H9 (cell line): ENCODE data around the gene MYRF. TPM values are rescaled to one million over a fixed set of nuclear protein-coding genes. Genes with fewer than 3 reads are reported as not detected.

Experiments used
- DNase-seq: peaks from one replicate; pipeline ENCODE4 v3.0.0-alpha.2; 2017
- H2AFZ ChIP-seq: one replicate; pipeline ENCODE4 v1.6.1; 2013; ENCODE audit warnings: mild to moderate bottlenecking, low read length, control low read depth, moderate library complexity
- H2AK5ac ChIP-seq: 2 replicates; pipeline ENCODE4 v1.6.1; 2013; ENCODE audit warnings: low read length, control low read depth, mixed read lengths; ENCODE audit not compliant: insufficient read length
- H2BK120ac ChIP-seq: one replicate; pipeline ENCODE4 v1.6.1; 2013; ENCODE audit warnings: low read depth, mild to moderate bottlenecking, low read length, control low read depth, inconsistent platforms; ENCODE audit not compliant: poor library complexity, severe bottlenecking
- H2BK12ac ChIP-seq: 2 replicates; pipeline ENCODE4 v1.6.1; 2013; ENCODE audit warnings: low read length, control low read depth, mixed read lengths, low read depth; ENCODE audit not compliant: insufficient read length
- H2BK15ac ChIP-seq: 2 replicates; pipeline ENCODE4 v1.6.1; 2013; ENCODE audit warnings: low read depth, low read length, control low read depth
- H2BK20ac ChIP-seq: one replicate; pipeline ENCODE4 v1.6.1; 2013; ENCODE audit warnings: low read depth, mild to moderate bottlenecking, low read length, control low read depth, inconsistent platforms; ENCODE audit not compliant: poor library complexity, severe bottlenecking
- H2BK5ac ChIP-seq: 2 replicates; pipeline ENCODE4 v1.6.1; 2013; ENCODE audit warnings: low read length, control low read depth, mixed read lengths; ENCODE audit not compliant: insufficient read length
- H3K14ac ChIP-seq: 2 replicates; pipeline ENCODE4 v1.6.1; 2013; ENCODE audit warnings: low read length, control low read depth; ENCODE audit not compliant: insufficient read depth
- H3K18ac ChIP-seq: 2 replicates; pipeline ENCODE4 v1.6.1; 2013; ENCODE audit warnings: low read depth, mild to moderate bottlenecking, mixed read lengths, low read length, control low read depth; ENCODE audit not compliant: insufficient read length
- H3K23ac ChIP-seq: 2 replicates; pipeline ENCODE4 v1.6.1; 2013; ENCODE audit warnings: low read length, control low read depth, mixed read lengths, low read depth; ENCODE audit not compliant: insufficient read length
- H3K23me2 ChIP-seq: 2 replicates; pipeline ENCODE4 v1.6.1; 2013; ENCODE audit warnings: low read depth, mild to moderate bottlenecking, mixed read lengths, low read length, control low read depth; ENCODE audit not compliant: insufficient read length, poor library complexity, severe bottlenecking
- H3K27ac ChIP-seq: 2 replicates; pipeline ENCODE4 v1.5.1; 2013; ENCODE audit warnings: low read length, control low read depth, mixed read lengths, low read depth; ENCODE audit not compliant: insufficient read length
- H3K27me3 ChIP-seq: 2 replicates; pipeline ENCODE4 v1.6.1; 2013; ENCODE audit warnings: low read length, control low read depth, inconsistent platforms; ENCODE audit not compliant: insufficient read depth
- H3K4ac ChIP-seq: 2 replicates; pipeline ENCODE4 v1.6.1; 2013; ENCODE audit warnings: low read depth, mild to moderate bottlenecking, control low read depth, inconsistent platforms, low read length, moderate library complexity
- H3K4me1 ChIP-seq: 2 replicates; pipeline ENCODE4 v1.6.1; 2013; ENCODE audit warnings: low read length, control low read depth, inconsistent platforms; ENCODE audit not compliant: insufficient read depth
- H3K4me2 ChIP-seq: 2 replicates; pipeline ENCODE4 v1.6.1; 2013; ENCODE audit warnings: low read length, control low read depth, mixed read lengths; ENCODE audit not compliant: insufficient read length, insufficient read depth
- H3K56ac ChIP-seq: 2 replicates; pipeline ENCODE4 v1.6.1; 2013; ENCODE audit warnings: low read depth, mild to moderate bottlenecking, mixed read lengths, low read length, control low read depth; ENCODE audit not compliant: insufficient read length
- H3K79me1 ChIP-seq: 2 replicates; pipeline ENCODE4 v1.6.1; 2013; ENCODE audit warnings: low read depth, mild to moderate bottlenecking, moderate library complexity, low read length, control low read depth, inconsistent platforms; ENCODE audit not compliant: insufficient read depth, poor library complexity, severe bottlenecking
- H3K79me2 ChIP-seq: 2 replicates; pipeline ENCODE4 v1.6.1; 2013; ENCODE audit warnings: low read length, control low read depth, inconsistent platforms; ENCODE audit not compliant: insufficient read depth
- H3K9ac ChIP-seq: 2 replicates; pipeline ENCODE4 v1.6.1; 2013; ENCODE audit warnings: low read length, control low read depth, mixed read lengths; ENCODE audit not compliant: insufficient read length; ENCODE audit errors: extremely low read depth
- H3K9me3 ChIP-seq: one replicate; pipeline ENCODE4 v1.6.1; 2013; ENCODE audit warnings: low read depth, low read length, inconsistent platforms; ENCODE audit not compliant: control insufficient read depth
- H3T11ph ChIP-seq: one replicate; pipeline ENCODE4 v1.6.1; 2013; ENCODE audit warnings: mild to moderate bottlenecking, low read length, control low read depth, inconsistent platforms
- H4K20me1 ChIP-seq: one replicate; pipeline ENCODE4 v1.6.1; 2013; ENCODE audit not compliant: control insufficient read depth, insufficient read length, insufficient read depth
- H4K5ac ChIP-seq: 2 replicates; pipeline ENCODE4 v1.6.1; 2013; ENCODE audit warnings: low read depth, mild to moderate bottlenecking, mixed read lengths, low read length, control low read depth; ENCODE audit not compliant: insufficient read length
- H4K8ac ChIP-seq: replicated peaks from 2 replicates; pipeline ENCODE4 v1.6.1; 2013; ENCODE audit warnings: low read length, control low read depth, mixed read lengths, low read depth; ENCODE audit not compliant: insufficient read length
- H4K91ac ChIP-seq: 2 replicates; pipeline ENCODE4 v1.6.1; 2013; ENCODE audit warnings: low read depth, mild to moderate bottlenecking, moderate library complexity, mixed read lengths, low read length, control low read depth; ENCODE audit not compliant: insufficient read length
- H3K27ac Mint-ChIP-seq, 3 experiments: 2 replicates in 2 of 3; 3 replicates in 1 of 3; pipeline ENCODE4 v1.8.0; 2020 to 2021; ENCODE audit warnings: mixed read lengths in 3 of 3, mild to moderate bottlenecking in 1 of 3, moderate library complexity in 1 of 3
- H3K27me3 Mint-ChIP-seq: 2 replicates; pipeline ENCODE4 v1.8.0; 2021; ENCODE audit warnings: low read depth, mild to moderate bottlenecking, moderate library complexity, mixed read lengths
- H3K36me3 Mint-ChIP-seq, 3 experiments: 2 replicates in 2 of 3; 3 replicates in 1 of 3; pipeline ENCODE4 v1.8.0; 2020 to 2021; ENCODE audit warnings: low read depth in 3 of 3, mixed read lengths in 3 of 3; ENCODE audit not compliant: insufficient read depth in 1 of 3
- H3K4me1 Mint-ChIP-seq, 2 experiments: 2 replicates each; pipeline ENCODE4 v1.8.0; 2020; ENCODE audit warnings: mixed read lengths in 2 of 2
- H3K4me3 Mint-ChIP-seq, 2 experiments: 2 replicates in 1 of 2; 3 replicates in 1 of 2; pipeline ENCODE4 v1.8.0; 2020 to 2021; ENCODE audit warnings: mild to moderate bottlenecking in 2 of 2, mixed read lengths in 2 of 2, moderate library complexity in 1 of 2
- H3K9me3 Mint-ChIP-seq, 2 experiments: 2 replicates in 1 of 2; 3 replicates in 1 of 2; pipeline ENCODE4 v1.8.0; 2020; ENCODE audit warnings: mild to moderate bottlenecking in 2 of 2, mixed read lengths in 2 of 2, moderate library complexity in 1 of 2
- CTCF ChIP-seq: fragments of 200-600 bp; sonication (generic); conservative IDR thresholded peaks from 3 replicates; pipeline ENCODE4 v1.8.0; 2021; ENCODE audit warnings: antibody characterized with exemption, mild to moderate bottlenecking
- WGBS: extraction: QIAGEN DNeasy Blood & Tissue Kit; methylation state at CpG from one replicate; pipeline ENCODE4 v1.1.7; 2013; ENCODE audit warnings: missing lambda C conversion rate, low lambda C conversion rate, mixed read lengths; ENCODE audit not compliant: insufficient read length; ENCODE audit errors: extremely low coverage; 5-methylcytosine and 5-hydroxymethylcytosine counted together
- total RNA-seq: library from RNA; stranded (reverse); gene quantifications from 2 replicates; pipeline ENCODE4 v1.2.1, GENCODE V29; 2021

The MYRF gene
- total RNA-seq, 1 experiment from 2014 or later: 13.9 TPM

GRCh38 chr11:61734767-61735166 lies 17.7 kb upstream of the MYRF start:
- Mint-ChIP-seq H3K36me3 (peaks cover 2 to 23% (median 7%) of the 10 kb centered on the region in 3 experiments; a peak in 6 of 7 replicates), H3K9me3 (no peaks in the 10 kb centered on the region)
- no peak overlapping the region for H2BK20ac ChIP-seq

More at GRCh38 chr11:61734767-61735166, 17.7 kb upstream of the MYRF start:
- Mint-ChIP-seq H3K4me3 (no peak overlapping the region), H3K27ac (no peak overlapping the region), H3K27me3 (no peaks in the 10 kb centered on the region; the same call in 1 of the 2 replicates), H3K4me1 (peaks cover 2 to 5% of the 10 kb centered on the region in 2 experiments; a peak in 2 of 4 replicates)
- H3K4ac ChIP-seq: no peak overlapping the region
- H4K5ac ChIP-seq: no peak overlapping the region
- H3K27ac ChIP-seq: no peak overlapping the region
- no peak overlapping the region for H2AK5ac ChIP-seq
- H3K9me3 ChIP-seq: no peaks in the 10 kb centered on the region
- no peak for TF ChIP-seq CTCF
- no peak overlapping the region for H4K8ac ChIP-seq
- no peak overlapping the region for H2BK15ac ChIP-seq
- H3K56ac ChIP-seq: no peak overlapping the region
- no peak overlapping the region for H2BK12ac ChIP-seq
- H2BK120ac ChIP-seq: no peak overlapping the region
- no peak overlapping the region for H3K18ac ChIP-seq
- no peak overlapping the region for H2BK5ac ChIP-seq
- no peaks in the 10 kb centered on the region for H3K79me2 ChIP-seq
- H3K23me2 ChIP-seq: no peaks in the 10 kb centered on the region
- H3K27me3 ChIP-seq: no peaks in the 10 kb centered on the region
- no peak overlapping the region for H3T11ph ChIP-seq
- no peaks in the 10 kb centered on the region for H3K79me1 ChIP-seq
- no peak overlapping the region for H4K91ac ChIP-seq
- DNase-seq: no peak
- WGBS: no CpG with 5 or more reads among the region's 14 CpGs
- H3K14ac ChIP-seq: no peak overlapping the region
- H3K4me1 ChIP-seq: no peaks in the 10 kb centered on the region
- no peak overlapping the region for H2AFZ ChIP-seq
- H4K20me1 ChIP-seq: no peaks in the 10 kb centered on the region
- no peak overlapping the region for H3K9ac ChIP-seq
- no peak overlapping the region for H3K23ac ChIP-seq
- H3K4me2 ChIP-seq: no peak overlapping the region
